CD4-positive, alpha-beta T cell treated with Interleukin-21 for 1 hour (primary cell): ENCODE results near the gene UBE2O.
A peak's percentile ranks its signal among the peaks of the same experiment; 100 is the strongest.

Experiments
- DNase-seq: peaks from one replicate; pipeline ENCODE4 v3.0.0-alpha.2; 2020

The UBE2O gene

GRCh38 chr17:76452660-76453430 lies at the start of gene UBE2O:
Gene UBE2O, minus strand, starts transcription at chr17:76453152. Its CDS starts 11 bp downstream, at chr17:76453141.
- peak; percentile 95 for DNase-seq

DNA sequence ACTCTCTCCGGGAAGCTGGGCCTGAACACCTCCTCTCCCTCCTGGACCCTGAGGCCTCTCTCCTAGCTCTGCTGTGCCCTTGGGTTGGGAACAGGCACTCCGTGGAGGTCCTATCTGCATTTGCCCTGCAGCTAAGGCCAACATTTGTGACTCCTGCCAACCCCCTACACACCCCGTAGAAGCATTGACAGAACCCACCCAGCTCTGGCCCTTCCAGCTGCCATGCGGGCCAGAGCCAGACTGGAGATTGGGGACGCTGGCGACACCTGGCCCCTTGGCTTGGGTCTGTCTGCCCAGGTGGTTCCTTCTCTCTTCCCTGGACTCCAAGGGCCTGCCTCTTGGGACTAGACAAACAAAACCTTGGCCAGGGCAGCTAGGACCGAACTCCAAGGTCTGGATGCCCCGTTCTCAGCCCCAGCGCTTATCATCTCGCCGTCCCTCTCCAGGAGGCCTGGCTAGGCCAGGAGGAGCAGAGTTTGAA lies 48.9 kb upstream of the UBE2O start:
- no peak for DNase-seq

GRCh38 chr17:76501018-76501826 lies 48.3 kb upstream of the UBE2O start, which contains the start of gene RHBDF2:
Gene RHBDF2, minus strand, starts transcription at chr17:76501423. Its CDS starts 19,899 bp downstream, at chr17:76481524.
- peak; percentile 96 for DNase-seq

DNA sequence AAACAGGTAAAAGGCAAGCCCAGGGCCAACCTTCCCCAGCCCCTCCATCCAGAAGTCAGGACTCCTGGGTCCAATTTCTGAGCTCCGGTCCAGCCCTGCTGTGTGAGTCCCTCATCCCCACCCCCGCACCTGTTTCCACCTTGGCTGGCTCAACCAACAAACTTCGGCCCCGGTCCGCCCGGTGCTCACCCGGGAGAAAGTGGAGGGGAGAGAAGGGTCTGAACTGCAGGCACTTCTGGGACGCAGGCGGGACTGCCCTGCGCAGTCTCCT lies 47.7 kb upstream of the UBE2O start:
- DNase-seq, result no peak

DNA sequence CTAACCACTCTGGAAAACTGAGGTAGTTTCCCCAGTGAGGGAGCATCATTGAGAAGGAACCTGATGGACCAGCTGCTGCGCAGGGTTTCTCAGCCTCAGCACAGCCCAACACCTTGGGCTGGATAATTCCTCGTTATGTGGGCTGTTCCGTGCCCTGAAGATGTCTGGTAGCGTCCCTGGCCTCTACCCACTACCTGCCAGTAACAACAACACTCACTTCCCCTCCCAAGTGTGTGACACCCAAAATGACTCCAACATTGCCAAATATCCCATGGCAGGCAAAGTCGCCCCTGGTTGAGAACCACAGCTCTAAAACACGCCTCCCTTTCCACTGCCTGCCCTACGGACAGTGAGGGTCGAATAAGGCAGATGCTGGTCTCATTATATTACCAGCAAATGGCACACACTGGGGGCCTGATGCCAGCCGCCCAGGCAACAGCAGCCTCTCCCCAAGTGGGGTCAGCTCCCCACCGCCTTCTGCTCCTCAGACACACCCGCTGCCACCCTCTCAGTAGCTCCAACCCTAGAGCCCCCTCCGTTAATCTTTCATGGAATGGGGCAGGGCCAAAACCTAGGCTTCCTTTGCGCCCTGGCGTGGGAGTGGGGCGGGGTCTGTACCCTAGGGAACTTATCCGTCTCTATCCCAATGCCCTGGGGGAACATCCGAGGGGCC lies 47.3 kb upstream of the UBE2O start:
- DNase-seq, result no peak

DNA sequence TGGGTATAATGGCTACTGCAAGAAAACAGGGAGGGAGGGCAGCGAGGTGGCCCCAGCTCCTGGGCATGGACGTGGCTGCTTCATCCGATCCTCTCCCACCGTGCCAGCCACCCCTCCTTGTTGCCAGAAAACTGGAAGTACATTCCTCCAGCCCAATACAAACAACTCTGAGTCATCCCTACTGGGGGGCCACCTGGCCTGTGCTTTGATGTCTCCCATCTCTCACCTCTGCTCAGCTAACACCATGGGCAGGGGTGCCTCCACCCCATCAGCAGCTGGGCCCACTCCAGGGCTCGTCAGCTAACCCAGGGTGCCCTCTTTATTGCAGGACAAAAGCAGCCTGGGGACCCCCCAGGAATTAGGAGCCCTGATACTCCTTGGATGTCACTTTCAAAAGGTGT lies 46.3 kb upstream of the UBE2O start:
- DNase-seq, result no peak

DNA sequence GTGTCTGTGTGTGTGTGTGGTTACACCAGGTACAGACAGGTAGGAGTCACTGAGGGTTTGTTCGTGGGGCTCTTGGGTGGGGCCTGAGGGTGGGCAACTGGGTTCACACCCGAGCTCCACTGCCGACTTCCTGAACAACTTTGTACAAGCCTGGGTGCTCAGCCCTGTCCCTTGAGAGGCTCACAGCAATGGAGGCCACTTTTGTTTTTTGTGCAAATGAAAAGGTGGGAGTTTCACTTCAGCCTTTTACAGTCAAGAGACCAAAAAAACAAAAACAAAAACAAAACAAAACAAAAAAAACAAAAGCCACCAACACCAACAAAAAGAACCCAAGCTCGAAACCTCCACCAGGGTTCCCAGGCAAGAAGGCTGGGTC lies 45.9 kb upstream of the UBE2O start:
- DNase-seq, result peak; percentile 22

- DNase-seq, result no peak
These were observed 45.3 kb upstream of the UBE2O start for GRCh38 chr17:76497979-76498875.

- DNase-seq, result no peak
These were observed 44.7 kb upstream of the UBE2O start for GRCh38 chr17:76497699-76497978.

GRCh38 chr17:76496464-76496863 lies 43.5 kb upstream of the UBE2O start:
- DNase-seq, result no peak

- no peak for DNase-seq
These were observed 42.9 kb upstream of the UBE2O start for GRCh38 chr17:76495663-76496400.

- DNase-seq, result peak; percentile 50
These were observed 40.7 kb upstream of the UBE2O start for GRCh38 chr17:76493505-76494167.

GRCh38 chr17:76492989-76493501 lies 40.1 kb upstream of the UBE2O start:
- DNase-seq, result peak; percentile 58

DNA sequence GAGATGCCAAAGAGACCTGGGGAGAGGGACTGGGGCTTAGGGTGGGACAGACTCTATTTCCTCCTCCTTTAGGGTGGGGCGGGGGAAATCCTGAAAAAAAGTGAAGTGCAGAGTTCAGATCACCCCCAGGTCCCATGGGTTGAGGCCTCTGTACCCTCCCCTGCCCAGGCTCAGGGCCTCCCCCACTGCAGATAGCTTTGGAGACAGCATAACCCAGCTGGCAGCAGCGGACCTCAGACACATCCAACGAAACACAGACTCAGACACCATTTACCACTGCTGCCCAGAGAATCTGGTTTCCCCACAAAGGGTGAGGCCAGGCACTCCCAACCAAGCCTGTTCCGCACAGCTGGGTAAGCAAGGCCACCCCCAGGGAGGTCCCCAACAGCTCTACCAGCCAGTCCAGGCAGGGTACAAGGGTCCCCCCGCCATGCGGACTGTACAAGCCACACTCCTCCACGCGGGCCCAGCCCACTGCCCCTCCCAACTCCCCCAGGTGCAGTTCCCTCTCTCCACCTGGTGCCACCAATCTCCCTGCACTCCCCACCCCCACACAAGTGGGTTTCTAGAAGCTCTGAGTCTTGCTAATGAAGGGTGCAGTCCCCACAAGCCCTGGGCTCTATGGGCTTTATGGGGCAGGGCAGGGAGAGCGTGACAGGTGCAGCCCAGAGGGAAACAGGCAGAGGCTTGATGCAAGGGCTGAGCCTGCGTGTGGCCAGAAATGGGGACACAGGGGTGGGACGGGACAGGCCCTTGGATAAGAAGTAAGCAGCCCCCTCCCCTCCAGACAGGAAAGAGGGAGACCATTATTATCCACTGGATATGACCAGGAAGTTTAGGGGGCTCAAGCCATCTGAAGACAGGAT lies 39.4 kb upstream of the UBE2O start:
- peak; percentile 17 for DNase-seq

- DNase-seq, result no peak
These were observed 38.5 kb upstream of the UBE2O start for GRCh38 chr17:76491271-76492122.

DNA sequence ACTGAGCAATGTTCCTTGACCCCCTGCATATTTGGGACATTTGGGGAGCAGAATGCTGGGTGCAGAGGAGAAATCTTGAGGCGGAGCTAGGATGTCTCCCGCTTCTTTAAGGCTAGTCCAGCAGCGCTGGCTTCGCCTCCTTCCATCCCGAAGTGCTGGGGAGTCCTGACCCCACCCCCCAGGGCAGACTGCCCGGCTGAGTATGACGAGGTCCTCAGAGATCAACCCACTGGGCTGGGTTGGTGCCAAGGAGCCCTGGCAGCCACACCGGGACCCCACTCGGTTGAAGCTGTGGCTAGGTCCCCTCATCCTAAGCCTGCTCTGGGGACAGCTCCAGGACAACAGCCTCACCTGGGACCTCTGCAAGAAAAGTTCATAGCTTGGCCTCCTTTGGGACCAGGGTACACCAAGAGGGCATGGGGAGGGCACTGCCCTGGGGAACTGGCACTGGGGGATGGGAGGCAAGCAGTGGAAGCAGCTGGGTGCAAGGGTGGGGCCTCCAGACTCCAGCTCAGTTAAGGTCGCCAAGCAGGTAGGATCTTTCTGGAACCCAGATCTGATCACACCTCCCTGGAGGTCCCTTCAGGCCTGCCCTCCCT lies 37.3 kb upstream of the UBE2O start:
- DNase-seq, result no peak

- no peak for DNase-seq
These were observed 34.7 kb upstream of the UBE2O start for GRCh38 chr17:76487451-76488192.

DNA sequence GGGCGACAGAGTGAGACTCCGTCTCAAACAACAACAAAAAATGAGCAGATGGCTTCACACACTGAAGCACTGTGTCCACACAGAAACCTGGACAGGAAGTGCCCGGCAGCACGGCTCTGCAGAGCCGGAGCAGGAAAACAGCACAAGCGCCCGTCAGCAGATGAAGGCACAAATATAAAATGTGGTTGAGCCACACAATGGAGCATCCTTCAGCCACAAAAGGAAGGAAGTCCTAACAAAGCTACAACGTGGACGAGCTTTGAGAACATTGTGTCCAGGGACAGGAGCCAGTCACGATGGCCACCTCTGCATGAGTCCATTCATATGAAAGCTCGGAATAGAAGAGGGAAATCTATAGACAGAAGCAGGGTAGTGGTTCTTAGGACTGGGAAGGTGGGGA lies 32.6 kb upstream of the UBE2O start:
- DNase-seq, result no peak
